Stimulated activated effector memory CD8-positive, alpha-beta T cell treated with anti-CD3 and anti-CD28 coated beads, Interleukin-12 subunit alpha, Interleukin-12 subunit beta, amount 100 ng/mL, for 72 hours (primary cell): ENCODE results near the gene TOR2A.

Experiments used
- ATAC-seq: fragments of 150-1000 bp; cut with Tn5 transposase; 2 replicates; pipeline ENCODE4 v1.10.0; 2021
- DNase-seq, 2 donors: peaks; one replicate each; pipeline ENCODE4 v3.0.0; 2021 to 2022; ENCODE audit warnings: low spot score in 2 of 2
- H3K27ac Mint-ChIP-seq: one replicate; pipeline ENCODE4 v1.8.0; 2022; ENCODE audit warnings: mild to moderate bottlenecking, mixed read lengths
- H3K36me3 Mint-ChIP-seq: one replicate; pipeline ENCODE4 v1.8.0; 2022; ENCODE audit warnings: mild to moderate bottlenecking, mixed read lengths
- H3K4me1 Mint-ChIP-seq: one replicate; pipeline ENCODE4 v1.8.0; 2022; ENCODE audit warnings: mixed read lengths
- H3K4me3 Mint-ChIP-seq: one replicate; pipeline ENCODE4 v1.8.0; 2022; ENCODE audit warnings: mild to moderate bottlenecking, mixed read lengths
- H3K9me3 Mint-ChIP-seq: one replicate; pipeline ENCODE4 v1.8.0; 2022; ENCODE audit warnings: mixed read lengths

The TOR2A gene

GRCh38 chr9:127721391-127721821 is 13.7 kb downstream of the TOR2A start:
- DNase-seq (no peak), ATAC-seq (peak; percentile 63)
- Mint-ChIP-seq H3K4me3 (peak overlapping the region; percentile 70), H3K36me3 (peaks cover 7% of the 10 kb centered on the region), H3K27ac (peak overlapping the region; percentile 98), H3K9me3 (no peaks in the 10 kb centered on the region), H3K4me1 (peaks cover 28% of the 10 kb centered on the region)

- Mint-ChIP-seq H3K4me3 (peak overlapping the region; percentile 70), H3K27ac (peak overlapping the region; percentile 98), H3K9me3 (no peaks in the 10 kb centered on the region), H3K36me3 (peaks cover 7% of the 10 kb centered on the region), H3K4me1 (peaks cover 33% of the 10 kb centered on the region)
- DNase-seq (no peak), ATAC-seq (no peak)
Measured at GRCh38 chr9:127720865-127721227, 14.2 kb downstream of the TOR2A start.

- Mint-ChIP-seq H3K4me1 (peaks cover 39% of the 10 kb centered on the region), H3K4me3 (peak overlapping the region; percentile 70), H3K9me3 (no peaks in the 10 kb centered on the region), H3K36me3 (peaks cover 12% of the 10 kb centered on the region), H3K27ac (peak overlapping the region; percentile 98)
- DNase-seq, result no peak
- peak; percentile 35 for ATAC-seq
Measured at GRCh38 chr9:127720031-127720864, 14.8 kb downstream of the TOR2A start.

GRCh38 chr9:127717766-127718165 is 17.3 kb downstream of the TOR2A start:
- Mint-ChIP-seq H3K36me3 (peaks cover 14% of the 10 kb centered on the region), H3K4me1 (peaks cover 46% of the 10 kb centered on the region), H3K9me3 (no peaks in the 10 kb centered on the region), H3K27ac (no peak overlapping the region), H3K4me3 (no peak overlapping the region)
- DNase-seq, result no peak
- no peak for ATAC-seq

GRCh38 chr9:127716412-127716811 is 18.7 kb downstream of the TOR2A start:
- peaks cover 16% of the 10 kb centered on the region for H3K36me3 Mint-ChIP-seq
- peak overlapping the region; percentile 94 for H3K4me3 Mint-ChIP-seq
- H3K4me1 Mint-ChIP-seq, result peaks cover 46% of the 10 kb centered on the region
- no peak for DNase-seq
- ATAC-seq, result no peak
- peak overlapping the region; percentile 95 for H3K27ac Mint-ChIP-seq
- no peaks in the 10 kb centered on the region for H3K9me3 Mint-ChIP-seq

GRCh38 chr9:127715470-127716337 is 19.4 kb downstream of the TOR2A start, which contains the start of the genes PTRH1 and TTC16:
PTRH1 (minus strand) TSS chr9:127715663; CDS start chr9:127715639, 24 bp downstream.
TTC16 (plus strand) TSS chr9:127716079; CDS start chr9:127716146, 67 bp downstream.
- peak within 1 kb of the TSS; percentile 94 for H3K4me3 Mint-ChIP-seq
- H3K9me3 Mint-ChIP-seq, result no peaks in the 10 kb centered on the region
- H3K36me3 Mint-ChIP-seq, result peaks cover 20% of the 10 kb centered on the region
- DNase-seq (peak; percentile 92 to 98), ATAC-seq (peak; percentile 94)
- H3K4me1 Mint-ChIP-seq, result peaks cover 46% of the 10 kb centered on the region
- H3K27ac Mint-ChIP-seq, result peak within 1 kb of the TSS; percentile 95

GRCh38 chr9:127714951-127715469 is 20.1 kb downstream of the TOR2A start:
- Mint-ChIP-seq H3K9me3 (no peaks in the 10 kb centered on the region), H3K36me3 (peaks cover 20% of the 10 kb centered on the region), H3K4me3 (peak overlapping the region; percentile 94), H3K27ac (peak overlapping the region; percentile 95), H3K4me1 (peaks cover 46% of the 10 kb centered on the region)
- DNase-seq (no peak), ATAC-seq (no peak)

- Mint-ChIP-seq H3K27ac (peak overlapping the region; percentile 56), H3K4me1 (peaks cover 39% of the 10 kb centered on the region), H3K9me3 (no peaks in the 10 kb centered on the region), H3K4me3 (peak overlapping the region; percentile 94), H3K36me3 (peaks cover 14% of the 10 kb centered on the region)
- DNase-seq (no peak), ATAC-seq (no peak)
Measured at GRCh38 chr9:127714020-127714750, 20.9 kb downstream of the TOR2A start.

- ATAC-seq (no peak), DNase-seq (no peak)
- Mint-ChIP-seq H3K27ac (no peak overlapping the region), H3K4me1 (peaks cover 39% of the 10 kb centered on the region), H3K4me3 (no peak overlapping the region), H3K9me3 (no peaks in the 10 kb centered on the region), H3K36me3 (peaks cover 14% of the 10 kb centered on the region)
Measured at GRCh38 chr9:127712867-127713266, 22.2 kb downstream of the TOR2A start.

GRCh38 chr9:127712371-127712770 is 22.7 kb downstream of the TOR2A start:
- Mint-ChIP-seq H3K27ac (no peak overlapping the region), H3K4me3 (no peak overlapping the region), H3K36me3 (peaks cover 14% of the 10 kb centered on the region), H3K9me3 (no peaks in the 10 kb centered on the region), H3K4me1 (peaks cover 44% of the 10 kb centered on the region)
- DNase-seq, result no peak
- no peak for ATAC-seq

- Mint-ChIP-seq H3K27ac (peak overlapping the region; percentile 66), H3K36me3 (peaks cover 14% of the 10 kb centered on the region), H3K4me3 (no peak overlapping the region), H3K9me3 (no peaks in the 10 kb centered on the region), H3K4me1 (peaks cover 47% of the 10 kb centered on the region)
- no peak for DNase-seq
- ATAC-seq, result no peak
Measured at GRCh38 chr9:127711831-127712274, 23.2 kb downstream of the TOR2A start.

- H3K4me1 Mint-ChIP-seq, result peaks cover 45% of the 10 kb centered on the region
- DNase-seq (no peak), ATAC-seq (no peak)
- H3K9me3 Mint-ChIP-seq, result no peaks in the 10 kb centered on the region
- peak overlapping the region; percentile 66 for H3K27ac Mint-ChIP-seq
- peaks cover 14% of the 10 kb centered on the region for H3K36me3 Mint-ChIP-seq
- no peak overlapping the region for H3K4me3 Mint-ChIP-seq
Measured at GRCh38 chr9:127711226-127711701, 23.8 kb downstream of the TOR2A start.

GRCh38 chr9:127710204-127710783 is 24.8 kb downstream of the TOR2A start:
- Mint-ChIP-seq H3K9me3 (no peaks in the 10 kb centered on the region), H3K36me3 (peaks cover 8% of the 10 kb centered on the region), H3K4me1 (peaks cover 35% of the 10 kb centered on the region), H3K27ac (peak overlapping the region; percentile 66), H3K4me3 (no peak overlapping the region)
- ATAC-seq, result no peak
- no peak for DNase-seq

- Mint-ChIP-seq H3K4me1 (peaks cover 28% of the 10 kb centered on the region), H3K27ac (no peak overlapping the region), H3K9me3 (no peaks in the 10 kb centered on the region), H3K4me3 (no peak overlapping the region), H3K36me3 (peaks cover 7% of the 10 kb centered on the region)
- ATAC-seq, result no peak
- DNase-seq, result no peak
Measured at GRCh38 chr9:127708952-127709587, 26.0 kb downstream of the TOR2A start.
